ENCODE measurements around the gene LNPEP. TPM values are rescaled to one million over a fixed set of nuclear protein-coding genes. Genes with fewer than 3 reads are reported as not detected.

The LNPEP gene
- total RNA-seq, 1 experiment from 2014 or later, result 85.5 TPM

- no peak overlapping the region for H3K4me3 Mint-ChIP-seq (ENCODE audit: low read depth, unreplicated experiment)
- DNase-seq, result no peak
- BruUV-seq (replicated peaks), result no TSS peak
- H3K9me3 Mint-ChIP-seq (ENCODE audit: low read depth, unreplicated experiment), result no peaks in the 10 kb centered on the region
- H3K27ac Mint-ChIP-seq (ENCODE audit: unreplicated experiment), result no peak overlapping the region
- no peak for TF ChIP-seq CTCF (IDR thresholded peaks at IDR 0.05; ENCODE audit: unreplicated experiment)
- CTCF ChIA-PET, result no interaction called here
- no peaks in the 10 kb centered on the region for H3K4me1 Mint-ChIP-seq (ENCODE audit: low read depth, unreplicated experiment)
- H3K36me3 Mint-ChIP-seq (ENCODE audit: insufficient read depth, unreplicated experiment), result peaks cover 9% of the 10 kb centered on the region
- intact Hi-C loops (cut with micrococcal nuclease; ENCODE audit: unreplicated experiment), result no loop called here
- no peaks in the 10 kb centered on the region for H3K27me3 Mint-ChIP-seq (ENCODE audit: unreplicated experiment)
Observed at GRCh38 chr5:96978812-96979449, 43.1 kb downstream of the LNPEP start.

- no TSS peak for BruUV-seq (replicated peaks)
- Mint-ChIP-seq H3K9me3 (ENCODE audit: low read depth, unreplicated experiment) (no peaks in the 10 kb centered on the region), H3K4me1 (ENCODE audit: low read depth, unreplicated experiment) (no peaks in the 10 kb centered on the region), H3K36me3 (ENCODE audit: insufficient read depth, unreplicated experiment) (peaks cover 9% of the 10 kb centered on the region), H3K27me3 (ENCODE audit: unreplicated experiment) (no peaks in the 10 kb centered on the region), H3K27ac (ENCODE audit: unreplicated experiment) (no peak overlapping the region), H3K4me3 (ENCODE audit: low read depth, unreplicated experiment) (no peak overlapping the region)
- no peak for DNase-seq
- no peak for TF ChIP-seq CTCF (IDR thresholded peaks at IDR 0.05; ENCODE audit: unreplicated experiment)
- CTCF ChIA-PET, result no interaction called here
- intact Hi-C loops (cut with micrococcal nuclease; ENCODE audit: unreplicated experiment), result no loop called here
Observed at GRCh38 chr5:96984506-96985192, 48.8 kb downstream of the LNPEP start.

- no TSS peak for BruUV-seq (replicated peaks)
Observed at GRCh38 chr5:96986450-96986849, 50.6 kb downstream of the LNPEP start.

GRCh38 chr5:96990102-96990501, 54.2 kb downstream of the LNPEP start:
- Mint-ChIP-seq H3K4me3 (ENCODE audit: low read depth, unreplicated experiment) (no peak overlapping the region), H3K4me1 (ENCODE audit: low read depth, unreplicated experiment) (no peaks in the 10 kb centered on the region)
- intact Hi-C loops (cut with micrococcal nuclease; ENCODE audit: unreplicated experiment), result no loop called here

More at GRCh38 chr5:96986450-96986849, 50.6 kb downstream of the LNPEP start:
- H3K36me3 Mint-ChIP-seq (ENCODE audit: insufficient read depth, unreplicated experiment), result peaks cover 5% of the 10 kb centered on the region
- no peaks in the 10 kb centered on the region for H3K4me1 Mint-ChIP-seq (ENCODE audit: low read depth, unreplicated experiment)
- no peak overlapping the region for H3K4me3 Mint-ChIP-seq (ENCODE audit: low read depth, unreplicated experiment)
- no peaks in the 10 kb centered on the region for H3K9me3 Mint-ChIP-seq (ENCODE audit: low read depth, unreplicated experiment)
- TF ChIP-seq CTCF (IDR thresholded peaks at IDR 0.05; ENCODE audit: unreplicated experiment), result no peak
- H3K27me3 Mint-ChIP-seq (ENCODE audit: unreplicated experiment), result no peaks in the 10 kb centered on the region
- DNase-seq, result no peak
- H3K27ac Mint-ChIP-seq (ENCODE audit: unreplicated experiment), result no peak overlapping the region
- CTCF ChIA-PET, result interaction anchor here (0.7 kb wide), 1 partner anchor 11 kb away, joined by 6 read pairs; no protein-coding TSS in a partner anchor
- intact Hi-C loops (cut with micrococcal nuclease; ENCODE audit: unreplicated experiment), result no loop called here

More at GRCh38 chr5:96990102-96990501, 54.2 kb downstream of the LNPEP start:
- no peak for DNase-seq
- Mint-ChIP-seq H3K27me3 (ENCODE audit: unreplicated experiment) (no peaks in the 10 kb centered on the region), H3K27ac (ENCODE audit: unreplicated experiment) (no peak overlapping the region), H3K36me3 (ENCODE audit: insufficient read depth, unreplicated experiment) (peaks cover 14% of the 10 kb centered on the region), H3K9me3 (ENCODE audit: low read depth, unreplicated experiment) (no peaks in the 10 kb centered on the region)
- TF ChIP-seq CTCF (IDR thresholded peaks at IDR 0.05; ENCODE audit: unreplicated experiment), result no peak
- CTCF ChIA-PET, result no interaction called here
- no TSS peak for BruUV-seq (replicated peaks)
